Transverse colon (tissue), 4 donors: ENCODE measurements around the gene MESP2.

Experiments used
- EP300 ChIP-seq: sonication (generic); formaldehyde crosslinking; IDR thresholded peaks from one replicate; pipeline ENCODE4 v1.6.1; 2017; ENCODE audit warnings: antibody characterized with exemption, low read depth
- POLR2A ChIP-seq: fragments of 450-650 bp; IDR thresholded peaks from one replicate; pipeline ENCODE4 v1.6.1; 2016; ENCODE audit warnings: antibody characterized with exemption, mild to moderate bottlenecking, moderate library complexity
- POLR2AphosphoS5 ChIP-seq, 3 donors: sonication (generic); formaldehyde crosslinking; IDR thresholded peaks; one replicate each; pipeline ENCODE4 v1.6.1; 2016; ENCODE audit warnings: antibody characterized with exemption in 3 of 3
- TF ChIP-seq, protein P1 (sequence below), 5 experiments: fragments of 200-600 bp in 3 of 5; fragments of 450-650 bp in 2 of 5; sonication (generic) in 3 of 5; IDR thresholded peaks; 1 replicate in 2 of 5; 2 replicates in 3 of 5; pipeline ENCODE4 v1.5.1; 2016 to 2017; ENCODE audit warnings: antibody characterized with exemption in 5 of 5, inconsistent platforms in 3 of 5, mild to moderate bottlenecking in 2 of 5, moderate library complexity in 1 of 5

DNA sequence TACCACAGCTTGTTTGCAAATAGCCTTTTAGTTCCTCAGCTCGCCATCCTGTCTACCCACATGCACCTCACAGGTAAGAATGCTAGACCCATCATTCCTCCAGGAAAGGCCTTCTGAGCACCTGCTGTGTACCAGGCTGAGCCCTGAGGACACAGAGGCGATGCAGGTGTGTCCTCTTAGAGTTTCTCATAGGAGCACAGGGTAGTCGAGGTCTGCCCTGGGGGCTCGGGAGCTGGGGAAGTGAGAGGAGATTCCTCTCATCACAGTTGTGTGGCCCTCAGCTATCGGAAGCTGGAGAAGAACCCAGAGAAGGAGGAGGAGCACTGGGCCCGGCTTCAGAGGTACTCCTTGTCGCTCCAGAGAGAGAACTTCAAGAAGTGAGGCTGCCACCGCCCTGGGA, 33.1 kb upstream of the MESP2 start:
- TF ChIP-seq, protein P1, sequence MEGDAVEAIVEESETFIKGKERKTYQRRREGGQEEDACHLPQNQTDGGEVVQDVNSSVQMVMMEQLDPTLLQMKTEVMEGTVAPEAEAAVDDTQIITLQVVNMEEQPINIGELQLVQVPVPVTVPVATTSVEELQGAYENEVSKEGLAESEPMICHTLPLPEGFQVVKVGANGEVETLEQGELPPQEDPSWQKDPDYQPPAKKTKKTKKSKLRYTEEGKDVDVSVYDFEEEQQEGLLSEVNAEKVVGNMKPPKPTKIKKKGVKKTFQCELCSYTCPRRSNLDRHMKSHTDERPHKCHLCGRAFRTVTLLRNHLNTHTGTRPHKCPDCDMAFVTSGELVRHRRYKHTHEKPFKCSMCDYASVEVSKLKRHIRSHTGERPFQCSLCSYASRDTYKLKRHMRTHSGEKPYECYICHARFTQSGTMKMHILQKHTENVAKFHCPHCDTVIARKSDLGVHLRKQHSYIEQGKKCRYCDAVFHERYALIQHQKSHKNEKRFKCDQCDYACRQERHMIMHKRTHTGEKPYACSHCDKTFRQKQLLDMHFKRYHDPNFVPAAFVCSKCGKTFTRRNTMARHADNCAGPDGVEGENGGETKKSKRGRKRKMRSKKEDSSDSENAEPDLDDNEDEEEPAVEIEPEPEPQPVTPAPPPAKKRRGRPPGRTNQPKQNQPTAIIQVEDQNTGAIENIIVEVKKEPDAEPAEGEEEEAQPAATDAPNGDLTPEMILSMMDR (IDR thresholded peaks at IDR 0.05): no peak
- TF ChIP-seq EP300 (no peak), POLR2AphosphoS5 (IDR thresholded peaks at IDR 0.05) (no peak), POLR2A (no peak)
